Cardiac muscle cell (in vitro differentiated cells and primary cell): ENCODE results near the gene ZNF638. TPM values are rescaled to one million over a fixed set of nuclear protein-coding genes. Genes with fewer than 3 reads are reported as not detected.
"Not testable (repeated sequence)": the region's sequence is repeated elsewhere in the genome, so short reads cannot be mapped to it uniquely, and the experiment has no call there.

Source experiments
- DNase-seq, 2 donors: peaks; one replicate each; pipeline versions ENCODE4 v3.0.0 to v3.0.0-alpha.2; 2010 to 2017; ENCODE audit warnings: low read depth in 1 of 2, low spot score in 1 of 2
- H3K27ac ChIP-seq: fragments of 200-600 bp; sonication (generic); 2 replicates; pipeline ENCODE4 v1.5.1; 2016
- H3K27me3 ChIP-seq: fragments of 200-600 bp; sonication (generic); 2 replicates; pipeline ENCODE4 v1.6.0; 2016; ENCODE audit warnings: control low read depth
- H3K36me3 ChIP-seq: fragments of 200-600 bp; sonication (generic); 2 replicates; pipeline ENCODE4 v1.5.1; 2016; ENCODE audit warnings: control low read depth
- H3K4me1 ChIP-seq: fragments of 200-600 bp; sonication (generic); 2 replicates; pipeline ENCODE4 v1.8.1; 2017; ENCODE audit warnings: low read depth, mild to moderate bottlenecking, mixed run types
- H3K4me3 ChIP-seq: fragments of 200-600 bp; sonication (generic); 2 replicates; pipeline ENCODE4 v1.5.1; 2016; ENCODE audit warnings: mild to moderate bottlenecking
- H3K9me3 ChIP-seq: fragments of 200-600 bp; sonication (generic); 2 replicates; pipeline ENCODE4 v1.5.1; 2017; ENCODE audit warnings: low read depth, mild to moderate bottlenecking, control low read depth
- polyA plus RNA-seq: library from polyadenylated mRNA; unstranded; fragments of >200 nt; fragmentation: Nextera tagmentation; extraction: Ambion mirVana; gene quantifications from 2 replicates; pipeline ENCODE4 v1.2.1, GENCODE V29; 2016
- total RNA-seq: library from RNA; depleted of rRNA; stranded (reverse); fragments of >200 nt; gene quantifications from 2 replicates; pipeline ENCODE4 v1.2.3, GENCODE V29; 2016
- TF ChIP-seq, protein P1 (sequence below): IDR thresholded peaks from 2 replicates; pipeline ENCODE4 v1.5.1; 2012; ENCODE audit warnings: low read depth, mild to moderate bottlenecking, low read length

ZNF638 gene
- total and polyA plus RNA-seq, 2 experiments from 2014 or later: 70.5 to 223 TPM

DNA sequence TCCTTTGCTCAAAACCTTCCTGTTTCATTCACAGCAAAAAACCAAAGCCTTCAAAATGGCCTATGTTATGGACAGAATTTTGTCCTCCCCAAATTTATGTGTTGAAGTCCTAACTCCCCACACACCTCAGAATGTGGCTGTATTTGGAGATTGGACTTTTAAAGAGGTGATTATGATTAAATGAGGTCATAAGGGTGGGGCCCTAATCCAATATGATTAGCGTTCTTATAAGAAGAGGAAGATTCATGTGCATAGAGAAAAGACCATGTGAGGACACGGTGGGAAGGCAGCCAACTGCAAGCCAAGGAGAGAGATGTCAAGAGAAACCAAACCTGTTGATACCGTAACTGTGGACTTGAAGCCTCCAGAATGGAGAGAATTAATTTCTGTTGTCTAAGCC lies 4.6 kb upstream of the ZNF638 start:
- Histone ChIP-seq H3K27me3 (no peaks in the 10 kb centered on the region), H3K4me1 (no peaks in the 10 kb centered on the region), H3K36me3 (no peaks in the 10 kb centered on the region), H3K9me3 (no peaks in the 10 kb centered on the region), H3K27ac (no peak overlapping the region), H3K4me3 (no peak overlapping the region)
- DNase-seq: no peak
- TF ChIP-seq, protein P1, sequence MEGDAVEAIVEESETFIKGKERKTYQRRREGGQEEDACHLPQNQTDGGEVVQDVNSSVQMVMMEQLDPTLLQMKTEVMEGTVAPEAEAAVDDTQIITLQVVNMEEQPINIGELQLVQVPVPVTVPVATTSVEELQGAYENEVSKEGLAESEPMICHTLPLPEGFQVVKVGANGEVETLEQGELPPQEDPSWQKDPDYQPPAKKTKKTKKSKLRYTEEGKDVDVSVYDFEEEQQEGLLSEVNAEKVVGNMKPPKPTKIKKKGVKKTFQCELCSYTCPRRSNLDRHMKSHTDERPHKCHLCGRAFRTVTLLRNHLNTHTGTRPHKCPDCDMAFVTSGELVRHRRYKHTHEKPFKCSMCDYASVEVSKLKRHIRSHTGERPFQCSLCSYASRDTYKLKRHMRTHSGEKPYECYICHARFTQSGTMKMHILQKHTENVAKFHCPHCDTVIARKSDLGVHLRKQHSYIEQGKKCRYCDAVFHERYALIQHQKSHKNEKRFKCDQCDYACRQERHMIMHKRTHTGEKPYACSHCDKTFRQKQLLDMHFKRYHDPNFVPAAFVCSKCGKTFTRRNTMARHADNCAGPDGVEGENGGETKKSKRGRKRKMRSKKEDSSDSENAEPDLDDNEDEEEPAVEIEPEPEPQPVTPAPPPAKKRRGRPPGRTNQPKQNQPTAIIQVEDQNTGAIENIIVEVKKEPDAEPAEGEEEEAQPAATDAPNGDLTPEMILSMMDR: no peak

DNA sequence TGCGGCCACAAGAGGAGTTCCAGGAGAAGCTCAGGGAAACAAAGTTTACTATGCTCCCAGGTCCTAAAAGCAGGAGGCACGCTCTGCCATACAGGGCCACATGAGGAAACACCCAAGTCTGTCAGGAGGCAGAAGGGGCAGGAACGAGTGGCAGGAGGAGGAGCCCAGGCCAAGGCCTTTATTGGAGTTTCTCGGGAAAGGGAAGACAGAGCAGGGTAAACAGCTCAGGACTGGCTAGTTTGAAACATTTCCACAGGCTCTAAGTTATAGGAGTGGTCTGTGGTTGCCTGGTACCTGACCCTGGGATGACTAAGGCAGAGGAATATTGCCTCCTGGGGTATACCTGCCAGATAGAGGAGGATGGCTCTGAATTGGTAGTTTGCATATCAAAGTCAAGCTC lies 3.7 kb upstream of the ZNF638 start:
- no peak for DNase-seq

DNA sequence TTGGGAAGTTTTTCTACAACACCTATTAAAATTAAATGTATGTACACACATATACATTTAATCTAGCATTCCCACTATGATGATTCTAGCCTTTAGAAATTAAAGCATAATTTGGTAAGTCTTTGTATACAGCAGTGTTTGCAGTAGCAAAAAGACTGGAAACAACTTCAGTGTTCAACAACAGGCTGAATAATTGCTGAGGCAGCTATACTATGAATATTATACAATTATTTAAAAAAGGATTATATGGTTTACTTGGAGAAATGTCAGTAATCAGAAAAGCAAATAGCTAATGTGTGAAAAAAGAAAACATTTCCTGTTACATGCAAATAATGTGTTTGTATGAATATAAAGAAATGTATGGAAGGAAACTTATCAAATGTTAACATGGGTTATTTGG lies 1.4 kb upstream of the ZNF638 start:
- peaks cover 12% of the 10 kb centered on the region for H3K4me1 ChIP-seq
- DNase-seq: no peak
- H3K9me3 ChIP-seq: no peaks in the 10 kb centered on the region
- TF ChIP-seq, protein P1: no peak
- H3K27me3 ChIP-seq: no peaks in the 10 kb centered on the region
- no peak overlapping the region for H3K4me3 ChIP-seq
- no peak overlapping the region for H3K27ac ChIP-seq
- H3K36me3 ChIP-seq: no peaks in the 10 kb centered on the region

More for the DNA sequence above, 3.7 kb upstream of the ZNF638 start:
- TF ChIP-seq, protein P1: no peak
- Histone ChIP-seq H3K4me1 (no peaks in the 10 kb centered on the region), H3K27ac (no peak overlapping the region), H3K4me3 (no peak overlapping the region), H3K27me3 (no peaks in the 10 kb centered on the region), H3K9me3 (no peaks in the 10 kb centered on the region), H3K36me3 (no peaks in the 10 kb centered on the region)

GRCh38 chr2:71330585-71331330 lies 824 bp upstream of the ZNF638 start:
- Histone ChIP-seq H3K27ac (no peak overlapping the region), H3K4me1 (peaks cover 12% of the 10 kb centered on the region), H3K9me3 (no peaks in the 10 kb centered on the region), H3K27me3 (no peaks in the 10 kb centered on the region), H3K36me3 (no peaks in the 10 kb centered on the region), H3K4me3 (peak overlapping the region; percentile 80)
- TF ChIP-seq, protein P1: no peak
- peak in 1 of 2 donors; percentile 60 for DNase-seq

GRCh38 chr2:71331331-71331580 lies 326 bp upstream of the ZNF638 start:
- peaks cover 12% of the 10 kb centered on the region for H3K4me1 ChIP-seq
- not testable (repeated sequence) for DNase-seq, H3K9me3 ChIP-seq, H3K27ac ChIP-seq, H3K27me3 ChIP-seq, H3K36me3 ChIP-seq
- H3K4me3 ChIP-seq: peak overlapping the region; percentile 80

DNA sequence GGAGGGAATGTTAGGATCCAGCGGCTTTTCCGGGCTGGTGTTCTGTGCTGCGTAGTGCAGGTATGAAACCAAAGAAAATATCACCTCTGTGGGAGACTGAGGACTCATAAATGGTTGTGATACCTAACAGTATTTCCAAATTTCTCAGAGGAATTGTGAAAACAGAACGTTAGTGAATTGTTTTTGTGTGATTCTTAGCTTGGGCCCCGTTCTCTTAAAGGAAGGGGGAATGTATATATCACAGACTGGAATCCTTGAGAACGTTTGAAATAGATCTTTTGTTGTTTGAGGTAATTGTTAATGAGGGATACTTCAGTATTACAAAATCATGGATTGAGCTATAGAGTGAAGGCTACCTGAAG lies 834 bp downstream of the ZNF638 start:
- H3K27me3 ChIP-seq: no peaks in the 10 kb centered on the region
- peak overlapping the region; percentile 80 for H3K4me3 ChIP-seq
- H3K36me3 ChIP-seq: no peaks in the 10 kb centered on the region
- no peaks in the 10 kb centered on the region for H3K9me3 ChIP-seq
- TF ChIP-seq, protein P1: no peak
- H3K27ac ChIP-seq: peak overlapping the region; percentile 99
- peaks cover 12% of the 10 kb centered on the region for H3K4me1 ChIP-seq
- no peak for DNase-seq
